ENCODE results near the gene TSGA10IP. TPM values are rescaled to one million over a fixed set of nuclear protein-coding genes. Genes with fewer than 3 reads are reported as not detected.
A peak's percentile ranks its signal among the peaks of the same experiment; 100 is the strongest.

The TSGA10IP gene
- total RNA-seq, 1 experiment from 2014 or later: not detected

- Histone ChIP-seq H3K4me1 (ENCODE audit: control insufficient read depth in 1 of 2, insufficient read depth in 2 of 2, low read length in 2 of 2) (peaks cover 67 to 85% of the 10 kb centered on the region in 2 experiments), H3K9ac (ENCODE audit: low read length) (peak overlapping the region; percentile 99), H3K79me2 (ENCODE audit: insufficient read depth, low read length) (peaks cover 39% of the 10 kb centered on the region), H3K4me2 (ENCODE audit: low read length) (peak overlapping the region; percentile 96), H2AFZ (ENCODE audit: low read depth, low read length, poor library complexity, severe bottlenecking) (no peak overlapping the region), H3K9me3 (ENCODE audit: control insufficient read depth in 1 of 2, insufficient read depth in 1 of 2, low read depth in 1 of 2, low read length in 2 of 2) (no peaks in the 10 kb centered on the region), H3K9me2 (ENCODE audit: insufficient read depth) (no peaks in the 10 kb centered on the region), H4K20me1 (ENCODE audit: insufficient read depth) (no peaks in the 10 kb centered on the region), H3K27ac (ENCODE audit: low read depth, low read length) (peak overlapping the region; percentile 95), H3K27me3 (ENCODE audit: insufficient read depth, low read length) (no peaks in the 10 kb centered on the region), H3K4me3 (replicated peaks in 1 of 2; ENCODE audit: low read depth in 1 of 2, low read length in 2 of 2) (peak overlapping the region in 1 of 2 experiments; percentile 86; a peak in 2 of 4 replicates), H3K36me3 (ENCODE audit: control insufficient read depth in 1 of 2, insufficient read depth in 2 of 2, low read length in 2 of 2) (peaks cover 0 to 7% of the 10 kb centered on the region in 2 experiments; a peak in 1 of 4 replicates)
- BruUV-seq (replicated peaks): no TSS peak
- DNase-seq (ENCODE audit: low read depth, low spot score) (no peak), ATAC-seq (peak; percentile 2)
- TF ChIP-seq ELF1 (IDR thresholded peaks at IDR 0.05; ENCODE audit: borderline replicate concordance, low read depth) (no peak), CTCF (IDR thresholded peaks at IDR 0.05 in 2 of 3, conservative IDR thresholded peaks at IDR 0.05 in 1 of 3; ENCODE audit: borderline replicate concordance in 1 of 3, insufficient read depth in 1 of 3, low read depth in 2 of 3, low read length in 2 of 3) (no peak), POLR2AphosphoS5 (IDR thresholded peaks at IDR 0.05; ENCODE audit: low read depth, low read length) (no peak), EZH2 (IDR thresholded peaks at IDR 0.05) (no peak), FOSL1 (IDR thresholded peaks at IDR 0.05; ENCODE audit: low read depth) (no peak), EZH2phosphoT487 (IDR thresholded peaks at IDR 0.05; ENCODE audit: borderline replicate concordance) (no peak)
- POLR2A ChIA-PET: interaction anchor here (1.0 to 2.8 kb wide), 13 partner anchors 9 to 97 kb away, joined by 3 to 80 read pairs (median 4); partner anchors contain the start of genes BANF1, CCDC85B, CFL1 and CST6
- intact Hi-C loops (cut with micrococcal nuclease): loop anchor here (1.0 kb wide), 1 partner anchor 24 kb away; no protein-coding TSS in a partner anchor
- CTCF ChIA-PET: interaction anchor here (0.8 to 2.2 kb wide), 7 partner anchors 20 to 31 kb away, joined by 3 to 15 read pairs (median 3); partner anchors contain the start of genes CCDC85B and FIBP
- RAD21 ChIA-PET (ENCODE audit: low non-redundant PET in 1 of 2, low total read pairs in 2 of 2, uncharacterized antibody in 2 of 2, unreplicated experiment in 2 of 2): interaction anchor here (0.5 to 1.1 kb wide), 4 partner anchors 22 to 27 kb away, joined by 3 to 10 read pairs (median 4); partner anchors contain the start of gene FIBP (in 1 of the 2)
These were observed 30.0 kb upstream of the TSGA10IP start for GRCh38 chr11:65915101-65915820.
